Measurements from ENCODE around the gene ZNF606.

ZNF606 gene

DNA sequence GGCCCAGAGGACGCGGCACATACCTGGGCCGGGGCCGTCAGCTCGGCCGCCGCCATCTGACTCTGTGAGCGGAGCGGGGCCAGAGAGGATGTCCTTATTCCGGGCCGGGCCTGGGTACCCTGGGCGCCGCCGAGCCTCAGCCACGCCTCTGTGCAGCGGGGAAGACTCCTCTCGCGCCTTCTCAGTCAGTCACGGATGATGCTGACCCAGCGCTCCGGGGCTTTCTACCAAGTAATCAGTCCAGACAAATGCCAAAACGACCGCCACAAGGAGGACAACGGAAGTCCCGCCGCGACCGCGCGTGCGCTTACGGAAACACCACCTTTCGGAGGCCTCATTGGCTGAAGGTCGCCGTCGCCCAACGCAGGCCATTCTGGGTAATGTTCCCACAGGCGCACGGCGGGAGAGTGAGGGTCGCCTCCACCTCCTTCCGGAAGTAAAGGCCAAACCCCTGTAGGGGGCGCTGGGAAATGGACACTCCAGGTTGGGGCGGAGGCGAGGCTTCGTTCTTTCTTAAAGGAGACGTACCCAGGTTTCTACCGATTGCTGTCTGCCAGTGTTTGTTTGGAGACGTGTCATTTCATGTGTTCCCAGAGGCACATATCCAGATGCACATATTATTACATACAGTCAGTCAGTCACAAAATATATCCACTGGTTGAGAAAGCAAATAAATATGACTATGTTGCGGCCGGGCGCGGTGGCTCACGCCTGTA lies 55.0 kb downstream of the ZNF606 start, which contains the start of gene ZNF256:
TSS of gene ZNF256 (minus strand) at position 288 of the 716 bp plus-strand sequence. CDS start at position 56, 232 bp downstream.
- Histone ChIP-seq H3K9me3 (ENCODE audit: control insufficient read depth, low read length) (no peaks in the 10 kb centered on the region), H3K4me1 (ENCODE audit: control insufficient read depth, insufficient read depth, low read length) (peaks cover 9% of the 10 kb centered on the region), H3K27me3 (ENCODE audit: control insufficient read depth, insufficient read depth, low read length) (no peaks in the 10 kb centered on the region), H3K4me3 (ENCODE audit: low read length) (peak within 1 kb of the TSS; percentile 73), H3K9ac (ENCODE audit: low read length) (peak within 1 kb of the TSS; percentile 84), H3K36me3 (ENCODE audit: control insufficient read depth, insufficient read depth, low read length) (no peaks in the 10 kb centered on the region)

- Histone ChIP-seq H3K4me1 (ENCODE audit: control insufficient read depth, insufficient read depth, low read length) (peaks cover 9% of the 10 kb centered on the region), H3K4me3 (ENCODE audit: low read length) (peak overlapping the region; percentile 73), H3K27me3 (ENCODE audit: control insufficient read depth, insufficient read depth, low read length) (no peaks in the 10 kb centered on the region), H3K36me3 (ENCODE audit: control insufficient read depth, insufficient read depth, low read length) (peaks cover 1% of the 10 kb centered on the region), H3K9ac (ENCODE audit: low read length) (peak overlapping the region; percentile 84), H3K9me3 (ENCODE audit: control insufficient read depth, low read length) (no peaks in the 10 kb centered on the region)
Measured at GRCh38 chr19:57947088-57947418, 55.6 kb downstream of the ZNF606 start.

- Histone ChIP-seq H3K36me3 (ENCODE audit: control insufficient read depth, insufficient read depth, low read length) (peaks cover 8% of the 10 kb centered on the region), H3K4me3 (ENCODE audit: low read length) (peak overlapping the region; percentile 73), H3K9me3 (ENCODE audit: control insufficient read depth, low read length) (peaks cover 3% of the 10 kb centered on the region), H3K27me3 (ENCODE audit: control insufficient read depth, insufficient read depth, low read length) (no peaks in the 10 kb centered on the region), H3K9ac (ENCODE audit: low read length) (no peak overlapping the region), H3K4me1 (ENCODE audit: control insufficient read depth, insufficient read depth, low read length) (peaks cover 9% of the 10 kb centered on the region)
Measured at GRCh38 chr19:57946316-57946715, 56.3 kb downstream of the ZNF606 start.

DNA sequence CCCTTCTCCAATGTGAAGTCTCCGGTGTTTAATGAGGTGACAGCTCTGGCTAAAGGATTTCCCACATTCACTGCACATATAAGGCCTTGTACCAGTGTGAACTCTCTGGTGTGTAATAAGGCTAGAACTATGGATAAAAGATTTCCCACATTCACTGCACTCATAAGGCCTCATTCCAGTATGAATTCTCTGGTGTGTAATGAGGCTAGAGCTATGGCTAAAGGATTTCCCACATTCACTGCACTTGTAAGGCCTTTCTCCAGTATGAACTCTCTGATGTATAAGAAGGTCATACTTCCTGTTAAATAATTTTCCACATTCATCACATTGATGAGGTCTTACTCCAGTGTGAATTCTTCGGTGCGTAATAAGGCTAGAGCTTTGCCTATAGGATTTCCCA lies 61.0 kb downstream of the ZNF606 start:
- Histone ChIP-seq H3K4me3 (ENCODE audit: low read length) (no peak overlapping the region), H3K36me3 (ENCODE audit: control insufficient read depth, insufficient read depth, low read length) (peaks cover 8% of the 10 kb centered on the region), H3K4me1 (ENCODE audit: control insufficient read depth, insufficient read depth, low read length) (peaks cover 4% of the 10 kb centered on the region), H3K9me3 (ENCODE audit: control insufficient read depth, low read length) (peaks cover 5% of the 10 kb centered on the region), H3K27me3 (ENCODE audit: control insufficient read depth, insufficient read depth, low read length) (no peaks in the 10 kb centered on the region), H3K9ac (ENCODE audit: low read length) (no peak overlapping the region)

- Histone ChIP-seq H3K36me3 (ENCODE audit: control insufficient read depth, insufficient read depth, low read length) (no peaks in the 10 kb centered on the region), H3K9ac (ENCODE audit: low read length) (no peak overlapping the region), H3K27me3 (ENCODE audit: control insufficient read depth, insufficient read depth, low read length) (no peaks in the 10 kb centered on the region), H3K4me1 (ENCODE audit: control insufficient read depth, insufficient read depth, low read length) (peaks cover 5% of the 10 kb centered on the region), H3K9me3 (ENCODE audit: control insufficient read depth, low read length) (peaks cover 10% of the 10 kb centered on the region), H3K4me3 (ENCODE audit: low read length) (no peak overlapping the region)
Measured at GRCh38 chr19:57935731-57936130, 66.9 kb downstream of the ZNF606 start.

DNA sequence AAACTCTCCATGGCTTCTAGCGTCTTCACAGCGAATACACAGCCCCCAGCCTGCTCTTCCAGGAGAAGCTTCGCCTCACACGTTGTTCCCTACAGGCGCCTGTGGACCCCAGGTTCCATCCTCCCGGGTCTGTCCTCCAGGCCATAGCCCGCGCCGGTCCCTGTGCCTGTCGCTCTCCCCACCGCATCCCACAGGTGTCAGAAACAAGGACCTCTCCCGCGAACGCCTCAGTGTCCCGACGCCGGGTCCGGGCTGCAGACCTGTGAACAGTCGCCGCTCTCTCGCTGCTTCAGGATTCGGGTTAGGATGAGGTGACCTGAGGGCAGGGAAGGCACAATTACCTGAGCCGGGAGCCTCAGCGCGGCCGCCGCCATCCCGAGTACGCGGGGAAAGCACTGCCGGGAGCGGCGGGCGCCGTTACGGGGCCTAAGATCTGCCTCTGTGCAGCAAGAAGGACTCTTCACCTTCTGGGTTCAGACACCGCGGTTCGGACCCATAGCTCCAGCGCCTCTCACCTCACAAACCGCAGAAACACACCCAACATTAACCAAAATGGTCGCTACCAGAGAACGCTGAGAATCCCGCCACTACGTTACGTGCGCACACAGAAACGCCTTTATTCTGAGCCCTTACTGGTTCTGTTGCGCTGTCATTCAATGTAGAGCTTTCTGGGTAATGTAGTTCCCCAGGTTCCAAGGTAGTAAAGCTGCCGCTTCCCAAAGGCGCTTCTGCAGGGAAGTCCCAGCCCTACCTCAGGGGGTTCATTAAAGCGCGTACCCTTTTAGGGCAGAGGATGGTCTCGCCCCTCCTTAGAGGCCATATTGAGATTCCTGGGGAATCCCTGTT lies 67.6 kb downstream of the ZNF606 start, which contains the start of gene ZNF418:
TSS of gene ZNF418 (minus strand) at position 583 of the 846 bp plus-strand sequence. CDS start 1,580 bp downstream, outside the sequence.
- H3K4me3 ChIP-seq (ENCODE audit: low read length), result peak within 1 kb of the TSS; percentile 74
- peak within 1 kb of the TSS; percentile 85 for H3K9ac ChIP-seq (ENCODE audit: low read length)
- H3K36me3 ChIP-seq (ENCODE audit: control insufficient read depth, insufficient read depth, low read length), result no peaks in the 10 kb centered on the region
- H3K9me3 ChIP-seq (ENCODE audit: control insufficient read depth, low read length), result peaks cover 13% of the 10 kb centered on the region
- no peaks in the 10 kb centered on the region for H3K27me3 ChIP-seq (ENCODE audit: control insufficient read depth, insufficient read depth, low read length)
- peaks cover 5% of the 10 kb centered on the region for H3K4me1 ChIP-seq (ENCODE audit: control insufficient read depth, insufficient read depth, low read length)

- Histone ChIP-seq H3K27me3 (ENCODE audit: control insufficient read depth, insufficient read depth, low read length) (no peaks in the 10 kb centered on the region), H3K9me3 (ENCODE audit: control insufficient read depth, low read length) (peaks cover 18% of the 10 kb centered on the region), H3K36me3 (ENCODE audit: control insufficient read depth, insufficient read depth, low read length) (no peaks in the 10 kb centered on the region), H3K4me1 (ENCODE audit: control insufficient read depth, insufficient read depth, low read length) (no peaks in the 10 kb centered on the region), H3K9ac (ENCODE audit: low read length) (no peak overlapping the region), H3K4me3 (ENCODE audit: low read length) (no peak overlapping the region)
Measured at GRCh38 chr19:57927587-57927986, 75.0 kb downstream of the ZNF606 start.

Measured in mucosa of stomach (tissue), 1 donor.